ENCODE results near the gene GAS2L1.

GAS2L1 gene

GRCh38 chr22:29291215-29291614 lies 15.2 kb upstream of the GAS2L1 start:
- POLR2A ChIA-PET (ENCODE audit: low non-redundant PET): no interaction called here
- no peak for TF ChIP-seq CTCF (conservative IDR thresholded peaks at IDR 0.05; ENCODE audit: low read depth)
- CTCF ChIA-PET: no interaction called here
- no peak overlapping the region for H3K27ac ChIP-seq
- no peak for DNase-seq (ENCODE audit: low spot score)

GRCh38 chr22:29292379-29292778 lies 14.1 kb upstream of the GAS2L1 start:
- CTCF ChIA-PET: no interaction called here
- H3K27ac ChIP-seq: no peak overlapping the region
- POLR2A ChIA-PET (ENCODE audit: low non-redundant PET): no interaction called here
- DNase-seq (ENCODE audit: low spot score): no peak
- no peak for TF ChIP-seq CTCF (conservative IDR thresholded peaks at IDR 0.05; ENCODE audit: low read depth)

GRCh38 chr22:29298641-29299040 lies 7.8 kb upstream of the GAS2L1 start:
- peak overlapping the region; percentile 42 for H3K27ac ChIP-seq
- CTCF ChIA-PET: interaction anchor here (0.6 kb wide), 1 partner anchor 303 kb away, joined by 3 read pairs; no protein-coding TSS in a partner anchor
- no peak for DNase-seq (ENCODE audit: low spot score)
- TF ChIP-seq CTCF (conservative IDR thresholded peaks at IDR 0.05; ENCODE audit: low read depth): no peak
- POLR2A ChIA-PET (ENCODE audit: low non-redundant PET): no interaction called here

- H3K27ac ChIP-seq: peak overlapping the region; percentile 42
- ChIA-PET CTCF (interaction anchor here (0.6 kb wide), 2 partner anchors 84 to 304 kb away, joined by 3 to 4 read pairs; no protein-coding TSS in a partner anchor), POLR2A (ENCODE audit: low non-redundant PET) (no interaction called here)
- no peak for DNase-seq (ENCODE audit: low spot score)
- no peak for TF ChIP-seq CTCF (conservative IDR thresholded peaks at IDR 0.05; ENCODE audit: low read depth)
Measured at GRCh38 chr22:29299136-29299900, 7.1 kb upstream of the GAS2L1 start.

- H3K27ac ChIP-seq: peak overlapping the region; percentile 66
- DNase-seq (ENCODE audit: low spot score): no peak
- no peak for TF ChIP-seq CTCF (conservative IDR thresholded peaks at IDR 0.05; ENCODE audit: low read depth)
- ChIA-PET POLR2A (ENCODE audit: low non-redundant PET) (no interaction called here), CTCF (no interaction called here)
Measured at GRCh38 chr22:29300467-29300806, 6.0 kb upstream of the GAS2L1 start.

- TF ChIP-seq CTCF (conservative IDR thresholded peaks at IDR 0.05; ENCODE audit: low read depth): no peak
- DNase-seq (ENCODE audit: low spot score): no peak
- CTCF ChIA-PET: no interaction called here
- POLR2A ChIA-PET (ENCODE audit: low non-redundant PET): no interaction called here
- H3K27ac ChIP-seq: peak overlapping the region; percentile 66
Measured at GRCh38 chr22:29300807-29301601, 5.4 kb upstream of the GAS2L1 start.
